IMR-90 (cell line): ENCODE data around the gene FAM149A. TPM values are rescaled to one million over a fixed set of nuclear protein-coding genes. Genes with fewer than 3 reads are reported as not detected.

Source experiments
- ATAC-seq: fragments of 200-7000 bp; cut with Tn5 transposase; 2 replicates; pipeline ENCODE4 v1.9.1; 2020; ENCODE audit warnings: low read depth, mild to moderate bottlenecking, moderate library complexity
- BruUV-seq: library from RNA; stranded (reverse); fragments of 400-500 nt; replicated peaks from 2 replicates; lab custom pipeline; 2021; lab: Mats Ljungman, UMichigan
- CTCF ChIA-PET: fragments of 300-600 bp; formaldehyde crosslinking; extraction: SDS; loops from one replicate; lab custom pipeline; 2021; ENCODE audit warnings: antibody characterized with exemption; lab: Yijun Ruan, JAX
- POLR2A ChIA-PET: fragments of 300-600 bp; sonication (Branson Sonifier 250); formaldehyde crosslinking; loops from one replicate; lab custom pipeline; 2022; ENCODE audit warnings: antibody characterized with exemption; ENCODE audit not compliant: unreplicated experiment; lab: Charles Lee
- DNase-seq: peaks from one replicate; pipeline ENCODE4 v3.0.0; 2013
- H2AFZ ChIP-seq: replicated peaks from 2 replicates; pipeline ENCODE3; 2013; ENCODE audit warnings: low read length, mild to moderate bottlenecking; ENCODE audit not compliant: poor library complexity
- H2AK5ac ChIP-seq: 2 replicates; pipeline ENCODE4 v1.6.1; 2013; ENCODE audit warnings: low read depth, low read length, inconsistent platforms
- H2AK9ac ChIP-seq: replicated peaks from 2 replicates; pipeline ENCODE3; 2013; ENCODE audit warnings: mild to moderate bottlenecking, low read depth, low read length, moderate library complexity; ENCODE audit not compliant: poor library complexity
- H2BK120ac ChIP-seq: 2 replicates; pipeline ENCODE4 v1.6.1; 2013; ENCODE audit warnings: low read depth, low read length, inconsistent platforms
- H2BK15ac ChIP-seq: 3 replicates; pipeline ENCODE4 v1.6.1; 2013; ENCODE audit warnings: low read depth, low read length, inconsistent platforms
- H2BK20ac ChIP-seq: 2 replicates; pipeline ENCODE4 v1.6.1; 2013; ENCODE audit warnings: low read depth, mild to moderate bottlenecking, inconsistent platforms, low read length, moderate library complexity
- H2BK5ac ChIP-seq: 2 replicates; pipeline ENCODE4 v1.6.1; 2013; ENCODE audit warnings: mild to moderate bottlenecking, low read depth, low read length, inconsistent platforms; ENCODE audit not compliant: poor library complexity, severe bottlenecking
- H3K14ac ChIP-seq: replicated peaks from 2 replicates; pipeline ENCODE4 v1.6.1; 2013; ENCODE audit warnings: low read depth, low read length, inconsistent platforms
- H3K18ac ChIP-seq: 2 replicates; pipeline ENCODE4 v1.6.1; 2013; ENCODE audit warnings: low read depth, low read length, control low read depth
- H3K23ac ChIP-seq: 2 replicates; pipeline ENCODE4 v1.6.1; 2013; ENCODE audit warnings: low read depth, low read length, inconsistent platforms
- H3K27ac ChIP-seq: 2 replicates; pipeline ENCODE4 v1.5.1; 2013; ENCODE audit warnings: mild to moderate bottlenecking, control low read depth, low read length; ENCODE audit not compliant: insufficient read depth
- H3K27me3 ChIP-seq: 2 replicates; pipeline ENCODE4 v1.6.1; 2013; ENCODE audit warnings: low read length; ENCODE audit not compliant: control insufficient read depth, insufficient read depth
- H3K36me3 ChIP-seq: 2 replicates; pipeline ENCODE4 v1.6.1; 2013; ENCODE audit warnings: low read length, mixed read lengths; ENCODE audit not compliant: control insufficient read depth, insufficient read depth
- H3K4ac ChIP-seq: 2 replicates; pipeline ENCODE4 v1.6.1; 2013; ENCODE audit warnings: low read depth, low read length, inconsistent platforms
- H3K4me1 ChIP-seq: 2 replicates; pipeline ENCODE4 v1.6.1; 2013; ENCODE audit warnings: low read length, mixed read lengths; ENCODE audit not compliant: control insufficient read depth, insufficient read depth
- H3K4me2 ChIP-seq: 2 replicates; pipeline ENCODE4 v1.6.1; 2013; ENCODE audit warnings: low read depth, mild to moderate bottlenecking, control low read depth, low read length, moderate library complexity
- H3K4me3 ChIP-seq: 2 replicates; pipeline ENCODE4 v1.5.1; 2013; ENCODE audit warnings: low read depth, mild to moderate bottlenecking, control low read depth, low read length, moderate library complexity; ENCODE audit not compliant: insufficient read depth
- H3K56ac ChIP-seq: 2 replicates; pipeline ENCODE4 v1.6.1; 2013; ENCODE audit warnings: low read length, inconsistent platforms; ENCODE audit not compliant: insufficient read depth; ENCODE audit errors: extremely low read depth
- H3K79me1 ChIP-seq, 2 experiments: 2 replicates each; pipeline ENCODE4 v1.6.1; 2013; ENCODE audit warnings: low read length in 2 of 2, inconsistent platforms in 1 of 2, low read depth in 1 of 2
- H3K9ac ChIP-seq: 2 replicates; pipeline ENCODE4 v1.6.1; 2013; ENCODE audit warnings: low read depth, low read length, control low read depth
- H3K9me1 ChIP-seq: 2 replicates; pipeline ENCODE4 v1.6.1; 2013; ENCODE audit warnings: low read length, inconsistent platforms; ENCODE audit not compliant: insufficient read depth
- H3K9me3 ChIP-seq: 2 replicates; pipeline ENCODE4 v1.6.1; 2013; ENCODE audit warnings: low read length; ENCODE audit not compliant: control insufficient read depth, insufficient read depth
- H4K20me1 ChIP-seq: 2 replicates; pipeline ENCODE4 v1.6.1; 2013; ENCODE audit warnings: low read length, inconsistent platforms; ENCODE audit not compliant: insufficient read depth
- H4K5ac ChIP-seq: 2 replicates; pipeline ENCODE4 v1.6.1; 2013; ENCODE audit warnings: mild to moderate bottlenecking, low read depth, low read length, control low read depth
- H4K8ac ChIP-seq, 2 experiments: 2 replicates each; pipeline ENCODE4 v1.6.1; 2013; ENCODE audit warnings: low read depth in 2 of 2, low read length in 2 of 2, control low read depth in 1 of 2, inconsistent platforms in 1 of 2
- H4K91ac ChIP-seq: 2 replicates; pipeline ENCODE4 v1.6.1; 2013; ENCODE audit warnings: low read depth, low read length, inconsistent platforms; ENCODE audit not compliant: insufficient read depth
- MXI1 ChIP-seq: IDR thresholded peaks from 2 replicates; pipeline ENCODE4 v1.6.1; 2012; ENCODE audit warnings: low read depth, mild to moderate bottlenecking, low read length, moderate library complexity, borderline replicate concordance
- RCOR1 ChIP-seq: IDR thresholded peaks from 2 replicates; pipeline ENCODE4 v1.6.1; 2012; ENCODE audit warnings: mild to moderate bottlenecking, low read length, improper control_type of control experiment; ENCODE audit not compliant: insufficient replicate concordance
- WGBS, 2 experiments: methylation state at CpG; one replicate each; pipeline versions ENCODE4 v1.1.5 to v1.1.7; 2013; ENCODE audit warnings: missing lambda C conversion rate in 2 of 2; ENCODE audit not compliant: insufficient read length in 1 of 2; ENCODE audit errors: extremely low coverage in 2 of 2; 5-methylcytosine and 5-hydroxymethylcytosine counted together
- dilution Hi-C: fragments of 300-500 bp; cut with HindIII; formaldehyde crosslinking; loops from one replicate; pipeline ENCODE4 v1.14.3; 2018; ENCODE audit warnings: low sequenced_read_pairs; ENCODE audit not compliant: unreplicated experiment
- in situ Hi-C: fragments of 300-500 bp; cut with MboI; formaldehyde crosslinking; loops from 3 replicates; pipeline ENCODE4 v1.14.3; 2019; ENCODE audit warnings: low sequenced_read_pairs, inconsistent platforms, mixed read lengths
- intact Hi-C: fragments of 100-400 bp; cut with micrococcal nuclease; formaldehyde crosslinking; loops from 2 replicates; pipeline ENCODE4 v1.10.0; 2022
- polyA plus RNA-seq, 3 experiments: library from polyadenylated mRNA; depleted of rRNA; stranded (reverse); fragments of >200 nt; gene quantifications; 2 replicates each; pipeline ENCODE4 v1.2.3, GENCODE V29; 2012; ENCODE audit warnings: low replicate concordance in 1 of 3
- total RNA-seq: library from RNA; depleted of rRNA; stranded (reverse); fragments of >200 nt; gene quantifications from 2 replicates; pipeline ENCODE4 v1.2.3, GENCODE V29; 2012

The FAM149A gene
- total and polyA plus RNA-seq, 2 of the 4 experiments (the other 2 are of a cell fraction), result 0.54 to 0.70 TPM

DNA sequence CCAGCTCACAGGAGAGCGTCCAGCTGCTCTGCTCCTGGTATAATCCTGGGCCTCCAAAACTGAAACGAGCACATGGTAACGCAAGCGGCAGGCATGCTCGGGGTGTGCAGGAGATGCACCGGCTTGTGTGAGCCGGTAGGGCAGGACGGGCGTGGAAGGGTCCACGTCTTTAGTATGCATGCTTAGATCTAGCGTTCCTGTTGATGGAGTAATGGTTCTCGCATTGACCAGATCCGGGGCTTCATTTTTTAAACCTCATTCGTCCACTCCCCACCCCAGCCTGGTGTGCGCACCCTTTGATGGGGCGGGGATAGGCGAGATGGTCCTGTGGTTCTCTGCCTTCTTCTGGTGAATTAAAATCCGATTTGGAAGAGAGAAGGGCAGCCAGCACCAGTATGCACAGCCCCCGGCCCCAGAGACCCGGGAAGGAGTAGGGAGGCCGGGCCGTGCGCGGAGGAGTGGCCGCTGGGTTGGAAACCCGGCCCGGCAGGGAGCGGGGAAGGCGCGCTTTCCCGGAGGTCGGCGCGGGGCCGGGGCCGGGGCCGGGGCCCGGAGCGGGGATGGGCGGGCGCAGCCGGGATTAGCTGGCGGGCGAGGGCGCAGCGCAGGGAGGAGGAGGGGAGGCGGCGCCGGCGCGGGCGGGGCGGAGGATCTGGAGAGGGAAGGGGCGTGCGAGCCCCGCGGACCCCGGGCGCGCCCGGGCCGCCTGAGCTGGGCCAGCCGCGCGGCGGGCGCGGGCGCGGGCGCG lies 39.9 kb downstream of the FAM149A start:
- DNase-seq, result peak; percentile 21
- Histone ChIP-seq H3K79me1 (no peaks in the 10 kb centered on the region), H2AFZ (peak overlapping the region; percentile 82), H3K56ac (no peak overlapping the region), H3K4me3 (peak overlapping the region; percentile 45), H2BK120ac (no peak overlapping the region), H2BK20ac (no peak overlapping the region), H4K20me1 (no peaks in the 10 kb centered on the region), H3K14ac (no peak overlapping the region), H3K27ac (no peak overlapping the region), H3K9me1 (no peaks in the 10 kb centered on the region), H3K18ac (no peak overlapping the region; the same call in 1 of the 2 replicates), H4K8ac (peak overlapping the region in 1 of 2 experiments; percentile 53; a peak in 2 of 4 replicates), H3K9me3 (no peaks in the 10 kb centered on the region), H4K5ac (no peak overlapping the region), H3K9ac (peak overlapping the region; percentile 30; the same call in 1 of the 2 replicates), H2AK5ac (no peak overlapping the region), H3K4ac (no peak overlapping the region; the same call in 1 of the 2 replicates), H3K27me3 (peaks cover 3% of the 10 kb centered on the region; the same call in 1 of the 2 replicates), H3K36me3 (no peaks in the 10 kb centered on the region), H2BK15ac (no peak overlapping the region), H2AK9ac (no peak overlapping the region), H4K91ac (no peak overlapping the region), H2BK5ac (no peak overlapping the region), H3K4me2 (peak overlapping the region; percentile 43), H3K23ac (peak overlapping the region; percentile 8; the same call in 1 of the 2 replicates), H3K4me1 (peaks cover 2% of the 10 kb centered on the region; the same call in 1 of the 2 replicates)
- TF ChIP-seq RCOR1 (no peak), MXI1 (peak; percentile 29; the same call in 1 of the 2 replicates)
- in situ Hi-C loops, result no loop called here
- peak; percentile 84 for ATAC-seq
- ChIA-PET POLR2A (interaction anchor here (0.6 kb wide), 1 partner anchor 812 kb away, joined by 3 read pairs; no protein-coding TSS in a partner anchor), CTCF (no interaction called here)
- intact Hi-C loops, result no loop called here
- no TSS peak for BruUV-seq
- dilution Hi-C loops, result no loop called here
- 5% methylated on average over 12 of the region's 72 CpGs; no CpG with 5 or more reads in 1 of the 2 experiments for WGBS, 2 experiments
